DMS153 (cell line): ENCODE data around the gene TMOD3.

Source experiments
- DNase-seq: peaks from one replicate; lab custom pipeline; 2025; lab: John Stamatoyannopoulos, UW

The TMOD3 gene

DNA sequence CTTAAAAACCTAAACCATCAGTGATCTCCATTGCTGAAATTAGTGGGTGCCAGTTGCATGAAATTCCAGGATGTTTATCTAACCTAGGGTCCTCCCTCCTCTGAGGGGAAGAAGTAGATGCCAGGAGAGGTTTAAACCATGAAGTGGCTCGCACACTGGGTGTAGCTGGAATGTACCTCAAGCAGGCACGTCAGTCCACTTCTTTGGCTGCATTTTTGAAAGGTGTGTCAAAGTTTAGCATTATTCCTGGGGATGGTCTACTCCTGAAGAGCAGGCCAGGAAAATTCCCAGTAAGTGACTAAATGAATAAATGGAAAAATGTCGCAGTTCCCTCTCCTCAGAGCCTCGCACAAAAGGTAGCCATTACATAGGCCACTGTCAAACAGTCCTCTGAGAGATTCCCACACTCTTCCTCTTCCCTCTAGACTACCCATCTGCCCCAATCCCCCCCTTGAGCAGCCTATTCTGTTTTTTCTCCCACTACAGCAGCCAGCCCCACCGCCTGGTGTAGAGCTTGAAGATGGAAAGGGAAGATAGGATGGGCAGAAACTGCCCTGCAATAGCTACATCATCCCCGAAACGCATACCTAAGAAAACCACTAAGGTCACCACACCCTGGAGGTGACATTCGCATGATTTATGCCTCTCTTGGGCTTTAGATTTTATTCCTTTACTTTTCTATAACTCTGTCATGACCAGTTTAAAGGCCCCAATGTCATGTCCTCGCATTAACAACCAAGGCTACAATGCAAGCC lies 655 bp upstream of the TMOD3 start:
- DNase-seq, result no peak

DNA sequence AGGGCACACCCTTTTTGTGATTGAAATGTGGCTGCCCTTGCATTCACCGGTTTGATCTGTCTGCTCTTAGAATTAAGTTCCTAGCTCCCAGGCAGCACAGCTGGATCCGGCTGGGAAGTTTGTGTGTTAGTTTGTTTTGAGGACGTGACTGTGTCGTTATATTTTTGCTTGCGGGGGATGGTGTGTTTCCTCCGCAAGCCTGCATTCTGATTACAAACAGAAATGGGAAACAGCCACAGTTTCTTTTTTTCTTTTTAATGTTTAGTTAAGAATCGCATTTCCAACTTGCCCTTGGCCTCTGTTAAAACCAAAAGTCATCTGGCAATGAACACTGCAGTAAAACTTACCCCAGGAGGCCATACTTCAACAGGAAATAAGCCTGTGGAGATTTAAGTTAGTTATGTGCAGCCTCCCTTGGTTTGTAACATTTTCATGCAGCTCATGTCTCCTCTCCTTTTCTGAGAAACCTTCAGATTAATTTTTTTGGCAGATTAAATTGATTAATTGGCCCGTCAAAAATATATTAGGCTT lies 888 bp downstream of the TMOD3 start:
- no peak for DNase-seq

DNA sequence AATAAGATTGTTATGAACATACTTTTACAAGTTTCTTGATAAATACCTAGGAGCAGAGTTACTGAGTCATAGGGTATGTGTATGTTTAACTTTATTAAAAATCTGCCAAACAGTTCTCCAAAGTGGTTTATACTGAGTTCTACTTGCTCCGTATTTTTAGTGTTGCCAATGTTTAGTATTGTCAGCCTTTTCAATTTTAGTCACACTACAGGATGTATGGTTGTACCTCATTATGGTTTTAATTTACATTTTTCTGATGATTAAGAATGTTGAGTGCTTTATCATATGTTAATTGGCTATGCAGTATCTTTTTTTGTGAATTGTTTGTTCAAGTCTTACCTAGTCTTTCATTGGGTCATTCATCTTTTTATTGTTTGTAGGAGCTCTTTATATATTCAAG lies 4.3 kb downstream of the TMOD3 start:
- no peak for DNase-seq

DNA sequence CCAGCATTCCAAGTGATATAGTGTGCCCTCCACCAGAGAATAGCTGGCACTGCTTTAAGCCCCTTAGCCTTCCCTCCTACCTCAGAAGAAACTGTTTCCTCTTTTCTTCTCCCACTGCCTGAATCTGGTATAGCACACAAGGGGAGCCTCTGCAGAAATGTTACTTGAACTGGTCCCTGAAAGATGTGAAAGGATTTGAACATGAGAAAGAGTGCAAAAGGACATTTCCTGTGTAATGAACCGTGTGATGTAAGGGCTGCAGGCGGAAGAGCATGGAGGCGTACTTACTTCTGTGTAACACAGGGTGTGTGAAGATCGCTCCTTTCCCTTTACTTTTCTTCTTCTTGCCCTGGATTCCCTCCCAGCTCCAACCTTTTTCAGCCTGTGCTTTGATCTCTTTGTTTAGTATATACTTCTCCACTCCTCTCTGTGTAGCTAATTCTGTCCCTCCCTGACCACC lies 8.4 kb downstream of the TMOD3 start:
- DNase-seq, result no peak

DNA sequence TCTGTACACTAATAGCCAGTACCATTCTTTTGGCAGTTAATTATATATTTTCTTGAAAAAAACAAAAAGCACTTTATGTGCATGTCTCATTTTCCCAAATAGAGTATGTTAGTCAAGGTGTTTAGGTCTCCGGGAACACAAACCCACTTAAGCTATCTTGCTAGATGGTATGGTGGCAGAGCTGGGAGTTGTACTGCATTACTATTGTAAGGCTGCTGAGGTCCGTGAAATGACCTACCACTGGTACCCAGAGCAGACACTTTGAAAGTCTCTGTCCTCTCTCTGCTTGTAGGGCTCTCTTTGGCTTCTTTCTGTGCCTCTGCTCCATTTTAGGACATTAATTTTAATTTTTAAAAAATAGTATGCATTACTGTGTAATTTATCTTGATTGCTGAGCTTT lies 8.8 kb downstream of the TMOD3 start:
- DNase-seq, result no peak

DNA sequence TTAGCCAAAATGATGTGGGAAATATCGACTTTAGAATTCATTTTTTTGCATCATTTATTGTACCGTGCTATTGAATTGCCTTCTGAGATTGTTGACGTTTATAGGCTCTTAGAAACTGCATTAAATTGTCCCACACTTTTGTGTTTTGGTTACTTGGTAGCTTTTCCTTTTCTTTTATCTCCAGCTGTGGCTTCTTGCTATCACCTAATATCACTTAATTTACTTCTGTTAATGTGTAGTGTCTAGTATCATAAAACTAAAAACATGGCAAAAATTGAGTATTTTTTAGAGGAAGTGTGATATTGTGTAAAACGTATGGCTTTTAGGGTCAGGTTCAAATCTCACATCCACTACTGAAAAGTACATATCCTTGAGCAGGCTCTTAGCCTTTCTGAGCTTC lies 11.2 kb downstream of the TMOD3 start:
- DNase-seq, result no peak

DNA sequence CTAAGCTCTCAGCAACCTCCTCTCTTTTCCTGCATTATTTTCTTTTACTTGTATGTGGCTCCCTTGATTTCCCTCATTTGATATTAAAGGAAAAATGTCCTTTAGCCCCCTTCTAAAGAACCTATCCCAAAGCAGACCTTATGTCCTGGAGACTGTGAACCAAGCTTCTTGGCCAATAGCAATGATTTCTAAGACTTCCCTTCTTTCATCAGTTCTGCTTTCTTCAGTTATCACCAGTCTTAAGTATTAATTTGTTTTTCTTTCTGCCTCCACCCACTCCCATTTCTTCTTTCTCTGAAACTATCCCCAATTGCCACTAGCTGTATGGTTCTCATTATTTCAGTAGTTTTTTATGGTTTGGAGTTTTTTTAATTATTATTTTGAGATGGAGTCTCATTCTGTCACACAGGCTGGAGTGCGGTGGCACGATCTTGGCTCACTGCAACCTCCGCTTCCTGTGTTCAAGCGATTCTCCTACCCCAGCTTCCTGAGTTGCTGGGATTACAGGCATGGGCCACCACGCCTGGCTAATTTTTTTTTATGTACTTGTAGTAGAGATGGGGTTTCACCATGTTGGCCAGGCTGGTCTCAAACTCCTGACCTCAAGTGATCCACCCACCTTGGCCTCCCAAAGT lies 12.1 kb downstream of the TMOD3 start:
- no peak for DNase-seq

DNA sequence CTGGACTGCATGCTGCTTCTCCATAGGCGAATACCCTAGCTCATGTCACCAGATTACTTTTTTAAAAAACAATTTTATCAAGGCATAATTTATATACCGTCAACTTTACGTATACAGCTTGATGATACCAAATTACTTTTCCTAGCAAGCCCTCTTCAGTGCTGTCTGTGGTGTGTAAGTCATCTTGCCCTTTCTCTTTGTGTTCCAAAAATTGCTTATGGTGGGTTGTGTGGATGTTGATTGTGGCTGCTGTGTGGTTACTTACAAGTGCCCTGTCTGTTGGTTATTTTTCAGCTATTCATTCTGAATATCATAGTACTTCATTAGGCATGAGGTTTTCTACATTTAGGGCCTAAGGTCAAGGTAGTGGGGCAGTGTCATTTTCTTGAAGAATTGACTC lies 12.8 kb downstream of the TMOD3 start:
- DNase-seq, result no peak

DNA sequence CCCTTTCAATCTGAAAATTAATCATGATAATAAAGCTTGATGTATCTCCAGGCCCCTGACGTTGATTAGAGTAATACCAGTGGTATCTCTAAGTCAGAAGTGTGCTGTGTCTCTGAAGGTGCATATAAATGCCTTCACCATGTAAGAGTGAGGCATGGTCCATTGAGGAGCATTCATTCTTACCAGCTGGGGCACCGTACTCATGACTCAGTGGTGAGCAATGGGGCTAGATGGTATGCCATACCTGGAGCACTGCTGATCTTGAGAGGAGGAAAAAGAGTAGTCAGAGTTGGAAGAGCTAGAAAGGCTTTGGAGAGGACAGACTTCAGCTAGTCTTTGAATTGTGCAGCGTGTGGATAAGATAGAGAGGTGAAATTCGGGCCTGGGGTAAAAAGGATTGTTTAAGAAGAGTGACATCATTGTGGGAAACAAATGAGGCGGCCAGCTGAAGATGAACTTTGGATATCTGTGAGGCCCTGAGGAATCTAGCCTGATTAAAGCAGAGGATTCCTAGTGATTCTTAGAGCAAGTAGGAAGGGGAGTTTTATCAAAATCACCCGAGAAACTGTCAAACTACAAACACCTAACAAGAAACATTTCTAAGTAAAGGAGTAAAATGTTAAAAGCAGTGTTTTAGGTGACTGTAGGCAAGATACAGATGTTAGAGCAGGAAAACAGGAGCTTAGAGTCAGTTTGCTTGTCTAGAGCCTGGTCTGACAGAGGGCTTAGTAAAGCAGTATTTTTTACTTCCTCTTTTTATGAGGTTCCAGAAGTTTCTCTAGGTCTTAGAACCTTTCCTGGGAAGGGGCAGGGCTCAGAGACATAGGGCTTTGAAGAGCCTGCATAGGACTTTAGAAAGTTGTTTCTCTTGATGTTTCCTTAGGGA lies 13.6 kb downstream of the TMOD3 start:
- DNase-seq, result no peak

DNA sequence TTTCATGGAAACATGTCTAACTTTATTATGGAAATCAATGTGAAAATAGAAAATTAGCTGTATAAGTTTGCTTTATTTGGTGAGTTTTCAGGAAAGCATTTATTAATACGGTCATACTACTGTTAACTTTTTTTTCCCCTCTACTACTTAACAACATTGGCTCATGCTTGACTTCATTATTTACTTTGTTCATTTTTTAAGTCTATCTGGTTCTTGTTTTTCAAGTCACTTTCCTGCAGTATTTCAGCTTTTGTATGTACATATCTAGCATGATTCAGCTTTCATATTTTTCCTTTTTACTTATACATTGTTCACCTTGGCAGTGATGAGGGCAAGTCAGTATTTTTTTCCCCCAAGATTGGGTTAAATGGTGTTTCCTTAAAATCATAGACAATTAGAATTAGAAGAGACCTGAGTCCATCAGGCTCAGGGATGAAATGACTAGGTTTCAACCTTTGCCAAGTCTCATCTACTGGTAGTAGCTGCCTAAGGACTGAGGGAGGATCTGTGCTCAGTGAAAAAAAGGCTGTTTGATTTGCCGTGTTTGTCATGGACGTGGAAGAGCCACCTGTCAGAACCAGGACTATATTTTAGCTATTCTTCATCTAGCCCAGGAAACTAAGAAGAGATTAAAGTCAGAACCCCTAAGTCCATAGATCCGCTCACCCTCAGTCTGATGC lies 15.4 kb downstream of the TMOD3 start:
- no peak for DNase-seq

DNA sequence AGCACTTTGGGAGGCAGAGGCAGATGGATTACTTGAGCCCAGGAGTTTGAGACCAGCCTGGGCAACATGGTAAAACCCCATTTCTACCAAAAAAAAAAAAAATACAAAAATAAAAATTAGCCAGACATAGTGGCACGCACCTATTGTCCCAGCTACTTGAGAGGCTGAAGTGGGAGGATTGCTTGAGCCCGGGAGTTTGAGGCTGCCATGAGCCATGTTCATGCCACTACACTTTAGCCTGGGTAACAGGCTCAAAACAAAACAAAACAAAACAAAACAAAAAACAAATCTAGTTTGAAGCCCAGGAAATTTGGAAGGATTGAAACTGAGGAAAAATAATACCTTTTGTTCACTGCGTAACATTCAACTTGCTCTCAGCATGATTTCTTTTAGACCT lies 16.6 kb downstream of the TMOD3 start:
- DNase-seq, result no peak

DNA sequence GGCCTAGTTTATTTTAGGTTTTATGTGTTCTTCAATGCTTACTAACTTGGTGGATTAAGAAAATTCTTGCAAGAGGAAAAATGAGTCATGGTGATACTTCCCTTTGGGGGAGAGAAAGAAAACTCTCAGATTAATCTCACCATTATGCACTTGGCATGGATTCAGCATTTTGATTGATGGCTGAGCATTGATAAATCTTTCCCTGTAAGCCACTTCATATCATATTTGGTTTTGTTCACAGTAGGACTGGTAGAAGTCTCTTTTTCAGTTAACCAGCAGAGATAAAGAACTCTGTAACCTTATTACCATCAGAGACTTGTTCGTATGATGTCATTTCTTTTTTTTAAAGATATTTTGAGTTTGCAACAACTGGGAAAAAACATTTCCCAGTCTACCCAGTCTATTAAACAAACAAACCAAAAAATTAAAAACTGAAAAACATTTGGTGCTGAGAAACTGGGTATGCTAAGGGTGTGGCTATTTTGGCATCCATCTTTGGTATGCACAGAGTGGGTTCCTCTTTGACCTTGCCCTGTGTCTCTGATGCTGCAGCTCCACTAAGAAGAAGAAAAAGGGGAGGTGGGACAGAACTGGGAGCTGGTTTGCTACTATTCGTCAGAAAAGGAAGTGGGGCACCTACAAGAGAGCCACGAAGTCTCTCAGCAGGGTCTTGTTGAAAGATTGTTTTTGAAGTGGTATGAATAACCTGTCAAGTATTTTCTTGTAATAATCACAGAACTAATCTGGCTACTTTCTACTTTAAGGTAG lies 17.2 kb downstream of the TMOD3 start:
- DNase-seq, result no peak

DNA sequence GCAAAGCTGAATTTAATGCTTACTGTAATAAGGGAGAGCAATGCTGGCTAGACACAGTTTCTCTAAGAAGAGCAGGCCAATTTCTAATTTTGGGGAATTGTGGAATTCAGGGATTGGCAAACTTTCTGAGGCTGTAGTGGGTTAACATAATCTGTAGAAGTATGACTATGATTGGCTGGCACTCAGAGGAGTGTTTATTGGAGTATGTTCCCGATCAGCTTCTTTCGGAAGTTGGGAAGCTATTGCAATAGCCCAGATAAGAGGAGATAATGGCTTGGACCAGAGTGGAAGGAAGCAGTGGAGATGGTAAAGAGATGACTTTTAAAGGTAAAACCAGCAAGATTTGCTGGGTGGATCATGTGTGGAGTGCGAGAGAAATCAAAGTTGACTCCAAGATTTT lies 19.4 kb downstream of the TMOD3 start:
- no peak for DNase-seq

DNA sequence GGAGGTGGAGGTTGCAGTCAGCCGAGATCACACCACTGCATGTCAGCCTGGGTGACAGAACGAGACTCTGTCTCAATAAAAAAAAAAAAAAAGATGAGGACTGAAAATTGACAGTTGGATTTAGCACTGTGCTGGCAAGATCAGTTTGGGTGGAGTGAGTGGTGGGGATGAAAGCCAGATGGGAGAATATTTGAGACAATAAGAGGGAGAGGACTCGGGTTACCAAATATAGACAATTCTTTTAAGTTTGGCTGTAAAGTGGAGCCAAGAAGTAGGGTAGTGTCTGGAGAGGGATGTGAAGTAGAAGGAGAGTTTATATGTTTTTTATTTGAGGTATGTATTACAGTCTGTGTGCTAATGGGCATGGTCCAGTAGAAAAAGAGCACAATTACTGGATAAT lies 20.4 kb downstream of the TMOD3 start:
- no peak for DNase-seq

DNA sequence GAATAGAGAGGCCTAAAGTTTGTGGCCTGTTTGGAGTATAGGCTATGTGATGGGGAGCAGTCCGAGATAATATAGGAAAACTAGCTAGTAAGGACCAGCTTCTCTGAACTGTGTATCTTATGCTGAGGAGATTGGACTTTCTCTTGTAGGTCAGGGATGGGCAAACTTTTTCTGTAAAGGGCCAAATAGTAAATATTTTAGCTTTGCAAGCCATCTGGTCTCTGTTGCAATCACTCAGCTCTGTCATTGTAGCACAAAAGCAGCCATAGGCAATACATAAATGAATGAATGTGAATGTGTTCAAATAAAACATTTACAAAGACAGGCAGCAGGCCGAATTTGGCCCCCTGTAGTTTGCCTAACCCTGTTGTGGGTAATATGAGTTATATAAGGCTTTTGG lies 24.5 kb downstream of the TMOD3 start:
- no peak for DNase-seq

DNA sequence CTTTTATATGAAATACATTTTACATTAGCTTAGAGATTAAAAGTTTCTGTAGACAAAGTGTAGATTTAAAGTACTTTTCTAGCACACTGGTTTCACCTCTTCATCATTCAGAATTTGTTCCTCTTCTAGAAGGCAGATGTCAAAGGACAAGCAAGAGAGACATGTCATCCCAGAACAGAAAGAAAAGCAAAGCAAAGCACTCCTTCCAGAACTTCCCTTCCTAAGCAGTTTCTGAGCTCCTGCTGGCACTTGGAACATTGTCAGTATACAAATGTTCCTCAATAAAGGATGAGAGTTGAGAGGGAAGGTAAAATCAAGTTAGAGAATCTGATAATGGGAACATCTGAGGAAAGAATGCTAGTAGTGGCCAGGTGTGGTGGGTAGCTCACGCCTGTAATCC lies 26.2 kb downstream of the TMOD3 start:
- DNase-seq, result no peak

DNA sequence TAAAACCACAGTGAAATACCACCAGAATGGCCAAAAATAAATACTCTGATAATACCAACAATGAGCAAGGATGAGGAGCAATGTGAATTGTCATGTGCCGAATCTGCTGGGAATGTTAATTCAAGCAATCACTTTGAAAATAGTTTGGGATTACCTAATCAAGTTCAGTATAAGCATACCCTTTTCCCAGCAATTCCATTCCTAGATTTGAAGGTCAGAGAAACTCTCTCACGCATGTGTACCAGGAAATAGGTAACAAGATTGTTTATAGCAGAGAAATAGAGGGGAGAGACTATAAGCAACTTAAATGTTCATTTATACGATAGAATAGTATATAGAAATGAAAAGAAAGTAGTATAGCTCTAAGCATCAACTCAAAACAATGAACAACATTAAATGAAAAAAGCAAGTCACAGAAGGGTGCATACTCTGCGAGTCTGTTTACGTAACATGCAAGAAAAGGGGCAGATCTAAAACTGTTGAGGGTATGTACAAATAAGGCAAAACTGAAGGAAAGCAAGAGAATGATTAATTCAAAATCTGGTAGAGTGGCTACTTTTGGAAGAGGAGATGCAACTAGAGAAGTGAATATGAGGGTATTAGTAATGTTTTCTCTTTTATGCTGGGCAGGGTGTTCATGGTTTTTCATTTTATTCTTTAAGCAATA lies 27.4 kb downstream of the TMOD3 start:
- DNase-seq, result no peak

DNA sequence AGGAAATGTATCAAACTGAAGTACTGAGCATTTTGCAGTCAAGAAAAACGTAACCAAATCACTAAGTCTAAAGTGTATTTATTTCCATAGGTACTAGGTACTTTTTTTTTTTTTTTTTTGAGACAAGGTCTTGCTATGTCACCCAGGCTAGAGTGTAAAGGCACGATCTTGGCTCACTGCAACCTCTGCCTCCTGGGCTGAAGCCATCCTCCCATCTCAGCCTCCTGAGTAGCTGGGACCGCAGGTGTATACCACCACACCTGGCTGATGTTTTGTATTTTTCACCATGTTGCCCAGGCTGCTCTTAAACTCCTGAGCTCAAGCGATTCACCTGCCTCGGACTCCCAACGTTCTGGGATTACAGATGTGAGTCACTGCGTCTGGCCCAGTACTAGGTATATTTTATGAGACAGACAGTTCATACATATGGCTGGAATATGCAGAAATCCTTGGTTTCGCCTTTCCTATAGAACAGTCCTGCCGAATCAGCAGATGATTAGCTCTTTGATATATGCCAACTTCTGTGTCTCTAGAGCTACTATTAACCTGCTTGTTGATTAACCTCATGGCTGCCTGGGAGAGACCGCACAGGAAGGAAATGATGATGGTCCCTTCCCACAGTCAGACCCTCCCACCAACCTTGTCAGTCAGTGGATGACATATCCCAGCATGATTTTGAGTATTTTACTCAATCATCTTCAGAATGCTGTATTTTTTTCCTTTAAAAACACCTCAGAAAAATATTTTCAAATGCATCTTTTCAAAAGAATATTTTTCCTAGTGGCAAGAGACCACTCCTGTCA lies 32.3 kb downstream of the TMOD3 start:
- DNase-seq, result no peak

DNA sequence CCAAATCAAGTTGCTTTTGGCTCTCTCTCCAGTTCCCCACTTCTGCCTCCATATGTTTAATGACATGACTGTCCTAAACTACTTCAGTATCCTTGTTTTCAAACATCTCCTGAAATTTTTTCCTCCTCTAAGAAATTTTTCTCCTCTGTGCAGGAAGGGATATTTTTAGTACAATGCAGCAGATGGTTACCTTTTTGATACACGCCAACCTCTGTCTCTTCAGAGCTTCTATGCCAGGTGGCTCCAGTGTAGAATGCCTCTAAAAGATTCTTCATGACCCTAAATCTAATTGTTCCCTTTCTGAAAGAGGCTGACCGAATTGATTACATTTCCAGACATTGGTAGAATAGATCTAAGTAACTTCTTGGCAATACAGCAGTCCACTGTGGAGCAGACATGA lies 33.7 kb downstream of the TMOD3 start:
- DNase-seq, result no peak
